SK-N-SH treated with all-trans-retinoic acid at 6 μM for 48 hours (cell line): Measurements from ENCODE around the gene SLC35F3.

Experiments
- ARNTL ChIP-seq: fragments of 450-650 bp; formaldehyde crosslinking; IDR thresholded peaks from 2 replicates; pipeline ENCODE4 v1.5.0; 2020; ENCODE audit warnings: low read depth, mild to moderate bottlenecking, moderate library complexity, borderline replicate concordance
- BACH2 ChIP-seq: fragments of 250-450 bp; sonication (Bioruptor Pico); IDR thresholded peaks from 2 replicates; pipeline ENCODE4 v1.9.0; 2021; ENCODE audit warnings: mild to moderate bottlenecking, borderline replicate concordance
- CSDC2 ChIP-seq: fragments of 250-450 bp; sonication (Bioruptor Pico); IDR thresholded peaks from 2 replicates; pipeline ENCODE4 v1.5.0; 2020; ENCODE audit warnings: mild to moderate bottlenecking, moderate library complexity
- ISL1 ChIP-seq: fragments of 250-450 bp; sonication (Bioruptor Pico); IDR thresholded peaks from 2 replicates; pipeline ENCODE4 v2.1.2; 2022; ENCODE audit warnings: mild to moderate bottlenecking, moderate library complexity
- OSR1 ChIP-seq: fragments of 250-450 bp; sonication (Bioruptor Pico); IDR thresholded peaks from 2 replicates; pipeline ENCODE4 v1.8.0; 2022; ENCODE audit warnings: moderate library complexity, mild to moderate bottlenecking, inconsistent platforms
- SNAI2 ChIP-seq: fragments of 250-450 bp; sonication (Bioruptor Pico); IDR thresholded peaks from 2 replicates; pipeline ENCODE4 v1.5.0; 2020; ENCODE audit warnings: mild to moderate bottlenecking, moderate library complexity
- TOX ChIP-seq: fragments of 250-450 bp; sonication (Bioruptor Pico); IDR thresholded peaks from 2 replicates; pipeline ENCODE4 v1.8.0; 2021; ENCODE audit warnings: mild to moderate bottlenecking, moderate library complexity, borderline replicate concordance
- ZC3H10 ChIP-seq: fragments of 250-450 bp; sonication (Bioruptor Pico); IDR thresholded peaks from 2 replicates; pipeline ENCODE4 v1.5.1; 2021; ENCODE audit warnings: mild to moderate bottlenecking, moderate library complexity
- ZFP3 ChIP-seq: fragments of 250-450 bp; sonication (Bioruptor Pico); IDR thresholded peaks from 2 replicates; pipeline ENCODE4 v1.5.0; 2020; ENCODE audit warnings: mild to moderate bottlenecking, moderate library complexity
- ZFP30 ChIP-seq: fragments of 450-650 bp; formaldehyde crosslinking; IDR thresholded peaks from 2 replicates; pipeline ENCODE4 v1.5.0; 2022; ENCODE audit warnings: mild to moderate bottlenecking, moderate library complexity
- ZNF565 ChIP-seq: fragments of 450-650 bp; formaldehyde crosslinking; conservative IDR thresholded peaks from 2 replicates; pipeline ENCODE4 v1.5.0; 2020; ENCODE audit warnings: low read depth, mild to moderate bottlenecking, moderate library complexity
- TF ChIP-seq, protein P1 (sequence below): fragments of 250-450 bp; sonication (Bioruptor Pico); IDR thresholded peaks from 2 replicates; pipeline ENCODE4 v1.5.1; 2020; ENCODE audit warnings: low read depth, mild to moderate bottlenecking, moderate library complexity
- TF ChIP-seq, protein P2 (sequence below): fragments of 250-450 bp; sonication (Bioruptor Pico); IDR thresholded peaks from 2 replicates; pipeline ENCODE4 v1.8.0; 2020; ENCODE audit warnings: mild to moderate bottlenecking, moderate library complexity, borderline replicate concordance
- TF ChIP-seq, protein P3 (sequence below): fragments of 250-450 bp; sonication (Bioruptor Pico); IDR thresholded peaks from 2 replicates; pipeline ENCODE4 v1.8.0; 2021; ENCODE audit warnings: low read depth, mild to moderate bottlenecking, moderate library complexity, borderline replicate concordance

DNA sequence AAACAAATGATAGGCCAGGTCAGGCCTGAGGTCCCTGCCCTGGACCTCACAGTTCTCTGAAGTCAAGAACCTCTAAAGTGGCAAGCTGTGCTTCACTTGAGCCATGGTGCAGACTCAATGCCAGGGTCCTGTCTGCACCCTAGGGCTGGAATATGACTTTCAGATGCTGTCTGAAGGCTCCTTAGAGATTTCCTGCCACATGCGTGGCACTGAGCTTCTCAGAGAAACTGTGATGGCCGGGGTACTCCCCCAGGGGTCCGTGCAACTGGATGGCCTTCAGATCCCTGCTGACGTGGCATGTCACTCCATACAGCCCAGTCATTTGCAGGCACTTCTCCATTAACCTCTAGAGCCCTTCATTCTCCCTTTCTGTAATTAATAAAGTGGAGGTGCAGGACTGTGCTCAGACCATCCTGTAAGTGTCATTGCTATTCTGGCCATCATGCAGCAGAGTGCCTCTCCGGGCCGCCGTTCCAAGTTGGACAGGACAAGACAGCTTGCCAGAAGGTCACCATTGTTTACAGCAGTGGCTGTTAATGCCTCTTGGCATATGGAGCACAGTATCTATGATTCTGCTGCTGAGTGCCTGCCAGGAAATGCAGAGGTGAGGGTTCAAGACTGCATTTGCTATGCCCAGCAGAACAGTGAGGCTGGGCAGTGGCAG lies 263.7 kb downstream of the SLC35F3 start:
- TF ChIP-seq SNAI2 (CRISPR knock-in tag) (no peak), ZFP3 (CRISPR knock-in tag) (no peak), ZC3H10 (CRISPR knock-in tag) (no peak), CSDC2 (CRISPR knock-in tag) (no peak), ZNF565 (no peak), ARNTL (no peak), ISL1 (no peak), OSR1 (no peak), BACH2 (CRISPR knock-in tag) (no peak), TOX (CRISPR knock-in tag) (no peak), ZFP30 (no peak)
- TF ChIP-seq, protein P1, sequence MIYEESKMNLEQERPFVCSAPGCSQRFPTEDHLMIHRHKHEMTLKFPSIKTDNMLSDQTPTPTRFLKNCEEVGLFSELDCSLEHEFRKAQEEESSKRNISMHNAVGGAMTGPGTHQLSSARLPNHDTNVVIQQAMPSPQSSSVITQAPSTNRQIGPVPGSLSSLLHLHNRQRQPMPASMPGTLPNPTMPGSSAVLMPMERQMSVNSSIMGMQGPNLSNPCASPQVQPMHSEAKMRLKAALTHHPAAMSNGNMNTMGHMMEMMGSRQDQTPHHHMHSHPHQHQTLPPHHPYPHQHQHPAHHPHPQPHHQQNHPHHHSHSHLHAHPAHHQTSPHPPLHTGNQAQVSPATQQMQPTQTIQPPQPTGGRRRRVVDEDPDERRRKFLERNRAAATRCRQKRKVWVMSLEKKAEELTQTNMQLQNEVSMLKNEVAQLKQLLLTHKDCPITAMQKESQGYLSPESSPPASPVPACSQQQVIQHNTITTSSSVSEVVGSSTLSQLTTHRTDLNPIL (CRISPR knock-in tag): no peak
- TF ChIP-seq, protein P2, sequence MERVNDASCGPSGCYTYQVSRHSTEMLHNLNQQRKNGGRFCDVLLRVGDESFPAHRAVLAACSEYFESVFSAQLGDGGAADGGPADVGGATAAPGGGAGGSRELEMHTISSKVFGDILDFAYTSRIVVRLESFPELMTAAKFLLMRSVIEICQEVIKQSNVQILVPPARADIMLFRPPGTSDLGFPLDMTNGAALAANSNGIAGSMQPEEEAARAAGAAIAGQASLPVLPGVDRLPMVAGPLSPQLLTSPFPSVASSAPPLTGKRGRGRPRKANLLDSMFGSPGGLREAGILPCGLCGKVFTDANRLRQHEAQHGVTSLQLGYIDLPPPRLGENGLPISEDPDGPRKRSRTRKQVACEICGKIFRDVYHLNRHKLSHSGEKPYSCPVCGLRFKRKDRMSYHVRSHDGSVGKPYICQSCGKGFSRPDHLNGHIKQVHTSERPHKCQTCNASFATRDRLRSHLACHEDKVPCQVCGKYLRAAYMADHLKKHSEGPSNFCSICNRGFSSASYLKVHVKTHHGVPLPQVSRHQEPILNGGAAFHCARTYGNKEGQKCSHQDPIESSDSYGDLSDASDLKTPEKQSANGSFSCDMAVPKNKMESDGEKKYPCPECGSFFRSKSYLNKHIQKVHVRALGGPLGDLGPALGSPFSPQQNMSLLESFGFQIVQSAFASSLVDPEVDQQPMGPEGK: no peak
- TF ChIP-seq, protein P3, sequence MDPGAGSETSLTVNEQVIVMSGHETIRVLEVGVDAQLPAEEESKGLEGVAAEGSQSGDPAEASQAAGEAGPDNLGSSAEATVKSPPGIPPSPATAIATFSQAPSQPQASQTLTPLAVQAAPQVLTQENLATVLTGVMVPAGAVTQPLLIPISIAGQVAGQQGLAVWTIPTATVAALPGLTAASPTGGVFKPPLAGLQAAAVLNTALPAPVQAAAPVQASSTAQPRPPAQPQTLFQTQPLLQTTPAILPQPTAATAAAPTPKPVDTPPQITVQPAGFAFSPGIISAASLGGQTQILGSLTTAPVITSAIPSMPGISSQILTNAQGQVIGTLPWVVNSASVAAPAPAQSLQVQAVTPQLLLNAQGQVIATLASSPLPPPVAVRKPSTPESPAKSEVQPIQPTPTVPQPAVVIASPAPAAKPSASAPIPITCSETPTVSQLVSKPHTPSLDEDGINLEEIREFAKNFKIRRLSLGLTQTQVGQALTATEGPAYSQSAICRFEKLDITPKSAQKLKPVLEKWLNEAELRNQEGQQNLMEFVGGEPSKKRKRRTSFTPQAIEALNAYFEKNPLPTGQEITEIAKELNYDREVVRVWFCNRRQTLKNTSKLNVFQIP (CRISPR knock-in tag): no peak
